DLD1 (cell line): ENCODE data around the gene BAZ1B.

Experiments
- in situ Hi-C: cut with HindIII; loops from 2 replicates; pipeline ENCODE4 v1.10.0; 2017; ENCODE audit warnings: low sequenced_read_pairs

Gene BAZ1B

GRCh38 chr7:73451780-73452398 is 70.2 kb downstream of the BAZ1B start:
- in situ Hi-C loops = no loop called here

DNA sequence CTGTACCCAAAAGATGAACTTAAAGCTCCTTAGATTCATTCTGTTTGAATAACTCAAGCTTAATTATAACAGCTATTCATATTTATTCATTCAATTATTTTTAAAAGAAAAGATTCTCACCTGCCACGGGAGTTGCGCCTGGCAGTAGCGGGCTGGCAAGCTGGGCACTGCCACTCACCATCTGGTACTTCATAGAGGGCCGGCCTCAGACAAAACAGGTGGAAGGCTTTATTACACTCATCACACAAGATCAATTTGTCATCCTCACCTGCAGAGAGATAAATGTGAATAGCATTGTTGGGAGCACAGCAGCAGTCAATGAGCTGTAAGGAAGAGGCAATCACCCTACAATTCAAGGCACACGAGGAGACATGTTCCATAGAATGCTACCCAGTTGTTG is 72.7 kb downstream of the BAZ1B start:
- in situ Hi-C loops = no loop called here

- in situ Hi-C loops = no loop called here
These were observed 73.5 kb downstream of the BAZ1B start for GRCh38 chr7:73448609-73449008.

- in situ Hi-C loops = no loop called here
These were observed 74.9 kb downstream of the BAZ1B start for GRCh38 chr7:73447121-73447733.

DNA sequence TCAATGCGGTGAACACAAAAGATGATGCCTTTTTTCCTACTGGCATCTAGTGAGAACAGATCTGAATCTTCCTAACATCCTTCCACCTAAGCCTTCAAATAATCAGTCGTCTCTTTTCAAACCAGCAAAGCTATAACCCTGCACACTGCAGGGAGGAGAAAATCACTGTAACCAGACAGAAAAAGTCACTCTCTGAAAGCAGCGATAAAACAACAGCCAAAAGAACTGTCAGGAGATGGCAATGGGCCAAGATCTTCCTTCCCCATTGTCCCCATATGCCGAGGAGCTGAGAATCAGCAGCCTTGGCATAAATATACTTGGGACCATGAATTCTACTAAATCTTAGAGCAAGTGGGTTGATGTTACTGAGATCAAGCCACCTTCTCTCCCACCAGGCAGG is 75.4 kb downstream of the BAZ1B start:
- in situ Hi-C loops = no loop called here

GRCh38 chr7:73443548-73444255 is 78.4 kb downstream of the BAZ1B start:
- in situ Hi-C loops = no loop called here

DNA sequence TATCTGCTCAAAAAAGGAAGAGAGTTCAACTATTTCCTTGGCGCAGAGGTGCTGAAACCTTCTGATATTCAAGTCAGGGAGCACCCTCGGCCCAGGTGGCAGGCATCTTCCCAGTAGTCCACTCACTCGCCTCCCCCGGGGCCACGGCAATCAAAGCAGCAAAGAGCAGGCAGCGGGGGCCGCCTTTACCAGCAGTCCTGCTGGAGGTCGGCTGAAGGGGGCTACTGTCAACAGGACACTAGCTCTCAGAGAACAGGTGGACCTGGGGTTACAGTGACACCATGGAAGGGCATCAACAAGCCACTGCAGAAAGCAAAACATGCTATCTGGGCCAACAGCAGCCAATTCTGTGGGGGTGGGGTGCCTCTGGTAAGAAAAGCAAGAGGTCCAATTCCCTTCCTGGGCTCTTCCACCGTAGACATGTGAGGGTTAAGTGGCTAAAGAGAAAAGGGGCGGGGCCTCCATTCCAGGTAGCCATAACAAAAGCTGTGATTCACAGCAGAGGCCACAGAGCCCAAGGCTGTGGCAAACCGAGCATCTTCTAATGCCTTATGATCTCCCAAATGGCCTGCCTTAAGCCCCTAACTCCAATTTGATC is 79.1 kb downstream of the BAZ1B start:
- in situ Hi-C loops = no loop called here

DNA sequence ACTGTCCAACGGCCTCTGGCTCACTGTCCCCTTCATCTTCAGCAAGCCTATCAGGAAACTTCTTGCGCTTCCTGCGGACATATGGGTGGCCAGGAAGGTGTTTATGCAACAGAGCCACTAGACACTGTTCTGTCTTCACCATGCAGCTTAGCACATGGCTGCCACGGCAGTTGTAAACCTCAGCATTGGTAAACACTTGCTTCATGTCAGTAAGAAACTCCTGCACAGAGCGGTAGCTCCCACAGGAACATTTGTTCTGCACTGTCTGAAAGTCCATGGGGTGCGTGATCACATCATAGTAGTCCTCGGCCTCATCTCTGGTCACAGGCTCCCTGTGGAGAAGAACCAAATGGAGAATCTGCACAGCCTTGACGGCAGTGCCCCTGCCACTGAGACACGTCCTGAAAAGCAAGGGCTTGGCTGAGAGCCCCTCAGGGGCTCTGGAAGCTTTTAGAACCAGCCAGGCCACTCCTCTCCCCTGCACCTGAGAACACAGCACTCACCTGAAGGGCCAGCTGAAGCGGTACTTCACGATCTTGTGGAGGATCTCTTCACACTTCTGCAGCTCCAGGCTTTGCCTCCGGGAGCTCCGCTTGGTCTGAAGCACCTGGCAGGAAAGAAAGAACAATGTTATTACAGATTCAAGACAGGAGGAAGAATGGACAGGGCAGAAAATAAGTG is 79.7 kb downstream of the BAZ1B start:
- in situ Hi-C loops = no loop called here

DNA sequence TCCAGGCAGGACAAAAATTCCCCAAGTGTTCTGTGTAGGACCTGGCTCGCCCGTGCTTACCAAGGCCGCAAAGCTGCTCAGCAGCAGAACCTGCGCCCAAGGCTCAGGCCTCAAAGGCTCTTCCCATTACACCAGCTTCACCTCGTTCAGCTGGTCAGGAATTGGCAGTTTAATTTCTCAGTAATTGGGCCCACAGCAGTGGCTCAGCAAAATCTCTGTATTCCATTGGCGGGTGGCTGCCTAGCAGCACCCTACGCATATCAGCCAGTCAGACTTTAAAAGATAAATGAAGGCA is 82.7 kb downstream of the BAZ1B start:
- in situ Hi-C loops = loop anchor here (10.0 kb wide), 1 partner anchor 95 kb away; no protein-coding TSS in a partner anchor

DNA sequence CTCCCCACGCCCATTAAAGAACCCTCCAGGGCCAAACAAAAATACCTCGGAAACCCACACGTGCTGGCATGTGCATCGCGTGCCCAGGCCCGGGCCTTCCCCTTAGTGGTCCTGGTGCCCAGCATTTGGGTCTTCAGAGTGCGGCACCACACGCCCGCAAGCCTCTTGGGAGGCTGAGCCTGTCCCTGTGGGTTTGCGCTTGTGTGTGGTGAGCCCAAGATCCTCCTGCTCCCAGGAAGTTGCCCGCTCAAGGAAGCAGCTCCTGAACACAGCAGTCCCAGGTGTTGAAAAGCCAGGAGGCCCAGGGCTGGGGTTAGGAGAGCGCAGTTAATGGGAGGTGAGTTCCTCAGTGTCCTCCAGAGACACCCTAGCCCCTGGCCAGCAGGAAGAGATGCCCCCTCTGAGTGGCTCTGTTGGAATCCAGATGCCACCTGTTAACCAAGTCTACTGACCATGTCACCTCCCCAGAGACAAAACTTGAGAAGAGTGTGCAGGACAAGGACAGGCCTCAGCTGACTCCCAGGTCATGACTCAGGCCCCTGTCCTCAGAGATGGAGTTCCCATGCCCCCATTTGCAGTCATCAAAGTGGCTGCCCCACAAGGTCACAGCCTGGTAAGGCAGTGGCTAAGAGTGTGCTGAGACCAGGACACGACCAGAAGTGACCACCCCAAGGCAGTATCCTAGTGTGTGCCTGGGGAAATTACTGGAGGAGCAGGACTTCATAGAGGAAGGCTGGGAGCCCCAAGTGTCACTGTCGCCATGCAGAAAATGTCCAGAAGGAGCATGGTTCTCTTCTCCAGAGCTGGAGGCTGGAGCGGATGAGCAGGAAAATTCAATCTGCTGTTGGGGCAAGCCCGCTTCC is 83.3 kb downstream of the BAZ1B start:
- in situ Hi-C loops = loop anchor here (10.0 kb wide), 1 partner anchor 94 kb away; no protein-coding TSS in a partner anchor

- in situ Hi-C loops = loop anchor here (10.0 kb wide), 1 partner anchor 93 kb away; no protein-coding TSS in a partner anchor
These were observed 84.3 kb downstream of the BAZ1B start for GRCh38 chr7:73437621-73438416.

DNA sequence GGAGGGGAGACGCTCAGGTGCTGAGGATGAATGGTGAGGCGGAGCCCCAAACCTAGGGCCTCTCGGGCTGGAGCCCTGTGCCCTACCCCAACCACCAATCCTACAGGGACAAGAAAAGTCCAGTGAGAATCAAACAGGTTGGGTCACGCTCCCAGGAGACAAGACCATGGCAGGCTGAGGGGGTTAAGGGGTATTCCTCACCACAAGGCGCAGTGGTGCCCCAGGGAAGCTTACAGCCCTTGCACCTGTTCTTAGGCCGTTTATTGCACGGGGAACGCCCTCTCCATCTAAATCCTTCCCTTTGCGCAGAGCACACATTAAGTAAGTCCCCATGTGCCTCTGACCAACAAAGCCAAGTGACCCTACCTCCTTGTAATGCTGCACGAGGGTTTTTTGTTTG is 85.0 kb downstream of the BAZ1B start:
- in situ Hi-C loops = loop anchor here (10.0 kb wide), 1 partner anchor 92 kb away; no protein-coding TSS in a partner anchor

DNA sequence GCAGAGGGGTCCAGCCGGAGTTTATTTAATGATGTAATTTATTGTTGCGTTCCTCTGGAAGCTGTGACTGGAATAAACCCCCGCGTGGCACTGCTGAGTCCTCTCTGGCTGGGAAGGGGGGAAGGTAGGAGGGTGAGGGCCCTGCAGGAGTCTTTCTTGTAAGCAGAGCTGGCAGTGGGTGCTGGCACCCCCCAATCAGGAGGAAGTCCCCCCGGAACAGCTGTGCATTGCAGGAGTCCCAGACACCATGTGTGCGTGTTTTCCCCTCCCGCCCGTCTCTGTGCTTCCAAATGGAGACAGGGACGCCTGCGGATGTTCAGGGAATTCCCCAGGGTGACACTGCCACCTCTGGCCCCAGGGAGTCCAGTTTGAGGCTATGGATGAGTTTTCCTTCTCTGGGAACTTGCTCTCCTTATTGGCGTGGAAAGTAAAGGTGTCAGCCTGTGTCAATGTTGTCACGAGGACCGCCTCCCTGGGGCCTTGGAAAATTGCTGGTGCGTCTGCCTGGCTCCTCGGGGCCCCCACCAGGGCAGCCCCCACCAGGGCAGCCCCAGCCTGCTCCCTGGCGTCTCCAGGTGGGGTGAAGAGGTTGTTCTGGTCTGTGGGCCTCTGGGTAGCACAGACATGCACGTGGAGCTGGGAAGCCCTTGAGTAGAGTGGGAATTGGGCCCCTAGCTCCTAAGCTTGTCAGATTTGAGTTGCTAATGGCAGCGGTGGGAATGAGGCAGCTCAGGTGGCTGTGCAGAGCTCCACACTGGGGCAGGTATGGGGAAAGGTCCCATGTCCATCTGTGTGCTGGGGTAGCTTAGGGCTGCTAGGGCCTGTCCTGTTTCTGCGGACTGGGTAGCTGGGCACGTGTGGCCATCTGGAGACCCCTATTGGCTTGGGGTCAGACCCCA is 85.8 kb downstream of the BAZ1B start:
- in situ Hi-C loops = loop anchor here (10.0 kb wide), 1 partner anchor 91 kb away; no protein-coding TSS in a partner anchor

DNA sequence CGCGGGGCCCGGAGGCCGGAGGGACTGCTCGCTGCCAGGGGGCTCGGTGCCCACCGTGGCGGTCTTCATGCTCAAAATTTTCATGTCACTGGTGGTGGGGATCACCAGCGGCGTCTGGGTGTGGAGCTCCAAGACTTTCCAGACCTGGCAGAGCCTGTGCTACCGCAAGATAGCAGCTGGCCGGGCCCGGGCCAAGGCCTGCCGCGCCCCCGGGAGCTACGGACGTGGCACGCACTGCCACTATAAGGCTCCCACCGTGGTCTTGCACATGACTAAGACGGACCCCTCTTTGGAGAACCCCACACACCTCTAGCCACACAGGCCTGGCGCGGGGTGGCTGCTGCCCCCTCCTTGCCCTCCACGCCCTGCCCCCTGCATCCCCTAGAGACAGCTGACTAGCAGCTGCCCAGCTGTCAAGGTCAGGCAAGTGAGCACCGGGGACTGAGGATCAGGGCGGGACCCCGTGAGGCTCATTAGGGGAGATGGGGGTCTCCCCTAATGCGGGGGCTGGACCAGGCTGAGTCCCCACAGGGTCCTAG is 86.6 kb downstream of the BAZ1B start:
- in situ Hi-C loops = loop anchor here (10.0 kb wide), 1 partner anchor 91 kb away; no protein-coding TSS in a partner anchor

- in situ Hi-C loops = loop anchor here (10.0 kb wide), 1 partner anchor 90 kb away; no protein-coding TSS in a partner anchor
These were observed 87.4 kb downstream of the BAZ1B start for GRCh38 chr7:73434701-73435069.

DNA sequence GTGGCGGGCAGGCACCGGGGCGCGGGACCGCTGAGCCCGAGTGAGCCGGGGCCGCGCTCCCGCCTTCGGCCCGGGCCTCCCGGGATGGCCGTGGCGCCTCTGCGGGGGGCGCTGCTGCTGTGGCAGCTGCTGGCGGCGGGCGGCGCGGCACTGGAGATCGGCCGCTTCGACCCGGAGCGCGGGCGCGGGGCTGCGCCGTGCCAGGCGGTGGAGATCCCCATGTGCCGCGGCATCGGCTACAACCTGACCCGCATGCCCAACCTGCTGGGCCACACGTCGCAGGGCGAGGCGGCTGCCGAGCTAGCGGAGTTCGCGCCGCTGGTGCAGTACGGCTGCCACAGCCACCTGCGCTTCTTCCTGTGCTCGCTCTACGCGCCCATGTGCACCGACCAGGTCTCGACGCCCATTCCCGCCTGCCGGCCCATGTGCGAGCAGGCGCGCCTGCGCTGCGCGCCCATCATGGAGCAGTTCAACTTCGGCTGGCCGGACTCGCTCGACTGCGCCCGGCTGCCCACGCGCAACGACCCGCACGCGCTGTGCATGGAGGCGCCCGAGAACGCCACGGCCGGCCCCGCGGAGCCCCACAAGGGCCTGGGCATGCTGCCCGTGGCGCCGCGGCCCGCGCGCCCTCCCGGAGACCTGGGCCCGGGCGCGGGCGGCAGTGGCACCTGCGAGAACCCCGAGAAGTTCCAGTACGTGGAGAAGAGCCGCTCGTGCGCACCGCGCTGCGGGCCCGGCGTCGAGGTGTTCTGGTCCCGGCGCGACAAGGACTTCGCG is 88.0 kb downstream of the BAZ1B start:
- in situ Hi-C loops = loop anchor here (10.0 kb wide), 1 partner anchor 89 kb away; no protein-coding TSS in a partner anchor

DNA sequence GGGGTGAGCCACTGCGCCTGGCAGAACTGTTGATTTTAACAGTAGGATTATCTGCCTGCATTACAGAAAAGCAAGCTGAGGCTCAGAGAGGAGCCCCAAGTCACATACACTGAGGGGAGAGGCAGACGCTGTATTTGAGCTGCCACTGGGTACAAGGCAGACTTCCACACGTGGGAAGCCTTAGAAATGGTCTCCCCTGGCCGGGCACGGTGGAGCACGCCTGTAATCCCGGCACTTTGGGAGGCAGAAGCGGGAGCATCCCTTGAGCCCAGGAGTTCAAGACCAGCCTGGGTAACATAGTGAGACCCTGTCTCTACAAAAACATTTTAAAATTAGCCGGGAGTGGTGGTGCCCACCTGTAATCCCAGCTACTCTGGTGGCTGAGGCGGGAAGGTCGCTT is 89.4 kb downstream of the BAZ1B start:
- in situ Hi-C loops = loop anchor here (10.0 kb wide), 1 partner anchor 88 kb away; no protein-coding TSS in a partner anchor
